Neural cell (in vitro differentiated cells): Measurements from ENCODE around the gene SLC16A3.

Experiments
- CTCF ChIP-seq: fragments of 450-650 bp; IDR thresholded peaks from 2 replicates; pipeline ENCODE4 v1.5.1; 2014; ENCODE audit warnings: antibody characterized with exemption, mild to moderate bottlenecking, moderate library complexity; ENCODE audit not compliant: poor library complexity, severe bottlenecking
- EP300 ChIP-seq: fragments of 450-650 bp; conservative IDR thresholded peaks from 2 replicates; pipeline ENCODE4 v1.6.1; 2014; ENCODE audit warnings: antibody characterized with exemption, mild to moderate bottlenecking, moderate library complexity; ENCODE audit not compliant: poor library complexity, severe bottlenecking
- POLR2AphosphoS5 ChIP-seq: IDR thresholded peaks from 2 replicates; pipeline ENCODE4 v1.6.1; 2012
- REST ChIP-seq: IDR thresholded peaks from 2 replicates; pipeline ENCODE4 v1.6.1; 2012; ENCODE audit warnings: borderline replicate concordance

DNA sequence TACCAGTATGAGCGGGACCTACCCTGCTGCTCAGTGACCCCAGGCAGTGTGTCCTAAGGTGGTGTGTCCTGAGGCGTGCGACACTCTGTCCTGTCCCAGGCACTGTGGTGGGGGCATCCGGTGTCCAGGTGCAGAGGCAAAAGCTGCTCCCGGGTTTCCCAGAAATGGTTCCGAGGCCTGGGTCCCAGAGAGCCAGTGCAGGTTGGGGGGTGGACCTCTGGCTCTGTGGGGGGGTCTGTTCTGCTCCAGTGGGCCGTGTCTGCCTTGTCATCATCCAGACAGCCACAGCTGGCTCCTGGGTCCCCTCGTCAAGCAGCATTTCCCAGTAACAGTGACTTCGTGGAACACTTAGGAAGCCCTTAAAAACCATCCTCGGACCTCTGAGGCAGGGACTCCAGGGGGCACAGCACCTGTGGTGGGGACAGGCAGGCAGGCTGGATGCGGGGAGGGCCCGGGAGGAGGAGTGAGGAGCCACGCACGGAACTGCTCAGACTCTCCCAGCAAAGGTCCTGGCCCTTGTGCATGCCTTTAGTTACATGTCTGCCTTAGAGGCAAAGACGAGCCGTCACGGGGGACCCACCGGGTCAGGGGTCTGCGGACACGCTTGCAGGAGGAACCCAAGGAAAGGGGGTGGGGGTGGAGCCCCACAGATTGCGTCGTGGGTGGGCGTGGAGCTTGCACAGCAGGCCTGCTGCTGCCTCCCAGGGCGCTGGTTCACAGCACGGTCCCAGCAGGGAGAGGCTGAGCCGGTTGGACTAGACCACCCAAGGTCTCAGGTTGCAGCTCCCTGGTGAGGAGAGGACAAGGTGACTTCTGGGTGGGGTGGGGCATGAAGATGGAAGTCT is 5.6 kb downstream of the SLC16A3 start:
- TF ChIP-seq EP300, result no peak
- no peak for TF ChIP-seq CTCF
- no peak for TF ChIP-seq POLR2AphosphoS5
- no peak for TF ChIP-seq REST
